ENCODE results near the gene CWF19L1. TPM values are rescaled to one million over a fixed set of nuclear protein-coding genes. Genes with fewer than 3 reads are reported as not detected.
"Not testable (repeated sequence)": the region's sequence is repeated elsewhere in the genome, so short reads cannot be mapped to it uniquely, and the experiment has no call there.

Gene CWF19L1
- total and polyA plus RNA-seq, 12 donors: 9.5 to 20.0 (median 13.8) TPM

GRCh38 chr10:100287756-100288155, 20.3 kb upstream of the CWF19L1 start:
- Histone ChIP-seq H3K36me3 (peaks cover 0 to 21% (median 3%) of the 10 kb centered on the region in 9 donors), H3K9me3 (no peaks in the 10 kb centered on the region), H3K4me3 (no peak overlapping the region), H3K4me1 (peaks cover 0 to 63% (median 29%) of the 10 kb centered on the region in 9 donors), H3K27me3 (peaks cover 0 to 3% (median 0%) of the 10 kb centered on the region in 7 donors), H3K27ac (peak overlapping the region in 1 of 10 donors; percentile 90)
- WGBS, 2 donors: 95 to 98% methylated on average over 6 of the region's 6 CpGs
- DNase-seq: no peak
- intact Hi-C loops (cut with DNase I): no loop called here
- no peak for TF ChIP-seq CTCF (IDR thresholded peaks at IDR 0.05)
- ATAC-seq: no peak

GRCh38 chr10:100286051-100287033, 18.9 kb upstream of the CWF19L1 start, which contains the start of gene BLOC1S2:
Gene BLOC1S2 (minus strand): TSS chr10:100286680. CDS start chr10:100286659, 21 bp downstream.
- TF ChIP-seq CTCF (IDR thresholded peaks at IDR 0.05): peak in 4 of 9 donors; percentile 7 to 23 (median 22)
- 1 to 2% methylated on average over 63 of the region's 63 CpGs for WGBS, 2 donors
- intact Hi-C loops (cut with DNase I): no loop called here

GRCh38 chr10:100285326-100285725, 17.9 kb upstream of the CWF19L1 start:
- H3K4me3 ChIP-seq: peak overlapping the region in 9 of 10 donors; percentile 67 to 96 (median 85)
- peak overlapping the region in 9 of 10 donors; percentile 62 to 98 (median 93) for H3K27ac ChIP-seq
- 87 to 90% methylated on average over 12 of the region's 12 CpGs for WGBS, 2 donors
- peaks cover 0 to 48% (median 37%) of the 10 kb centered on the region in 9 donors for H3K4me1 ChIP-seq
- ATAC-seq; DNase-seq; H3K9me3 ChIP-seq; intact Hi-C loops (cut with DNase I); H3K27me3 ChIP-seq: not testable (repeated sequence)
- peaks cover 0 to 43% (median 5%) of the 10 kb centered on the region in 9 donors for H3K36me3 ChIP-seq

More at GRCh38 chr10:100286051-100287033, 18.9 kb upstream of the CWF19L1 start, which contains the start of gene BLOC1S2:
- Histone ChIP-seq H3K36me3 (peaks cover 0 to 32% (median 3%) of the 10 kb centered on the region in 9 donors), H3K4me1 (peaks cover 0 to 56% (median 37%) of the 10 kb centered on the region in 9 donors), H3K9me3 (no peaks in the 10 kb centered on the region), H3K4me3 (peak within 1 kb of the TSS; percentile 48 to 96 (median 84)), H3K27ac (peak within 1 kb of the TSS; percentile 62 to 98 (median 92)), H3K27me3 (no peaks in the 10 kb centered on the region)
- DNase-seq: peak; percentile 84 to 90
- ATAC-seq: peak; percentile 97 to 99 (median 98)

- DNase-seq (no peak), ATAC-seq (no peak)
- H3K4me1 ChIP-seq: peaks cover 0 to 48% (median 37%) of the 10 kb centered on the region in 9 donors
- H3K27ac ChIP-seq: no peak overlapping the region
- no peak overlapping the region for H3K4me3 ChIP-seq
- WGBS, 2 donors: 96% methylated on average over 3 of the region's 3 CpGs
- intact Hi-C loops (cut with DNase I): no loop called here
- H3K36me3 ChIP-seq: peaks cover 0 to 60% (median 22%) of the 10 kb centered on the region in 9 donors
- no peaks in the 10 kb centered on the region for H3K27me3 ChIP-seq
- no peaks in the 10 kb centered on the region for H3K9me3 ChIP-seq
- TF ChIP-seq CTCF (IDR thresholded peaks at IDR 0.05): no peak
These were observed 15.5 kb upstream of the CWF19L1 start for GRCh38 chr10:100282907-100283306.

GRCh38 chr10:100276971-100277370, 9.5 kb upstream of the CWF19L1 start:
- ATAC-seq; H3K4me1 ChIP-seq; DNase-seq; H3K4me3 ChIP-seq; H3K9me3 ChIP-seq; H3K27me3 ChIP-seq; H3K27ac ChIP-seq; intact Hi-C loops (cut with DNase I): not testable (repeated sequence)
- peaks cover 0 to 64% (median 28%) of the 10 kb centered on the region in 9 donors for H3K36me3 ChIP-seq
- WGBS, 2 donors: 95 to 96% methylated on average over 4 to 17 of the region's 31 CpGs

All from heart right ventricle (tissue), 16 donors.